GM23338 (cell line): Measurements from ENCODE around the gene ESYT2.

ENCODE experiments used
- EZH2 ChIP-seq: fragments of 200-600 bp; sonication (generic); IDR thresholded peaks from one replicate; pipeline ENCODE4 v1.8.0; 2017; ENCODE audit warnings: antibody characterized with exemption, mild to moderate bottlenecking, low read depth; ENCODE audit not compliant: unreplicated experiment
- JUNB ChIP-seq: IDR thresholded peaks from one replicate; pipeline ENCODE4 v1.6.1; 2016; ENCODE audit warnings: antibody characterized with exemption; ENCODE audit not compliant: unreplicated experiment
- TF ChIP-seq, protein P1 (sequence below), 2 experiments: fragments of 200-600 bp in 1 of 2; sonication (generic) in 1 of 2; conservative IDR thresholded peaks; 2 replicates each; pipeline versions ENCODE4 v1.5.1 to v1.6.1; 2016 to 2017; ENCODE audit warnings: antibody characterized with exemption in 2 of 2, low read depth in 2 of 2, mild to moderate bottlenecking in 2 of 2, moderate library complexity in 1 of 2

DNA sequence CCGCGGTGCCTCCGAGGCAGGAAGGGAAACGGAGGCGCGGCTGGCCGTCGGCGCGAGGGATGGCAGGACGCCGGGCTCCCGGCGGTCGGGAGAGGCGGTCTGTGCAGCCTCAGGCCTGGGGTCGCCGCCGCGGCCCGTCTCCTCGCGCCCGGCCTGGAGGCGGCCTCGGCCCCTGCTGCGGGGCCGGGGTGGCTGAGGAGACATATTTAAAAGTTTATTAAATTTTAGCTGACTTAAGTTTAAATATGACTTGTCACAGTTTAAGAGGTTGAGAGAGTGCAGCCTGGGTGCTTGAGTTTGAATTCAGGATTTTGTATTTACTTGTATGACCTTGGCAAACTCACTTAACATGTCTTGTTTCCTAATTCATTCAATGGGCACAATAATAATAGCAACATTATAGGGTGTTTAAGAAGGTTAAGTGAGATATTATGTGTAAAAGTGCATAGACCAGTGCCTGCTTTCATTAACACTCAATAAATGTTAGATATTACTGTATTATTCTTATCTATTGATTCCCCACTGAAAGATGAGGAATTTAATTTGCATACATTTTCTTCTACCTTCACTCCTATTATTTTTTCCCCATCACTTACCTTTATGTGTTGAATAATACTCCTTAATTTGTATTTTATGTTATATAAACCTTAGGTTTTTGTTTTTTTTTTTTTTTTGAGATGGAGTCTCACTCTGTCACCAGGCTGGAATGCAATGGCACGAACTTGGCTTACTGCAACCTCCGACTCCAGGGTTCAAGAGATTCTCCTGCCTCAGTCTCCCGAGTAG, 27.8 kb upstream of the ESYT2 start:
- TF ChIP-seq, protein P1, sequence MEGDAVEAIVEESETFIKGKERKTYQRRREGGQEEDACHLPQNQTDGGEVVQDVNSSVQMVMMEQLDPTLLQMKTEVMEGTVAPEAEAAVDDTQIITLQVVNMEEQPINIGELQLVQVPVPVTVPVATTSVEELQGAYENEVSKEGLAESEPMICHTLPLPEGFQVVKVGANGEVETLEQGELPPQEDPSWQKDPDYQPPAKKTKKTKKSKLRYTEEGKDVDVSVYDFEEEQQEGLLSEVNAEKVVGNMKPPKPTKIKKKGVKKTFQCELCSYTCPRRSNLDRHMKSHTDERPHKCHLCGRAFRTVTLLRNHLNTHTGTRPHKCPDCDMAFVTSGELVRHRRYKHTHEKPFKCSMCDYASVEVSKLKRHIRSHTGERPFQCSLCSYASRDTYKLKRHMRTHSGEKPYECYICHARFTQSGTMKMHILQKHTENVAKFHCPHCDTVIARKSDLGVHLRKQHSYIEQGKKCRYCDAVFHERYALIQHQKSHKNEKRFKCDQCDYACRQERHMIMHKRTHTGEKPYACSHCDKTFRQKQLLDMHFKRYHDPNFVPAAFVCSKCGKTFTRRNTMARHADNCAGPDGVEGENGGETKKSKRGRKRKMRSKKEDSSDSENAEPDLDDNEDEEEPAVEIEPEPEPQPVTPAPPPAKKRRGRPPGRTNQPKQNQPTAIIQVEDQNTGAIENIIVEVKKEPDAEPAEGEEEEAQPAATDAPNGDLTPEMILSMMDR (conservative IDR thresholded peaks at IDR 0.05; ENCODE audit: low read depth in 2 of 2), result no peak
- TF ChIP-seq EZH2 (no peak), JUNB (no peak)
